Ishikawa (cell line): Measurements from ENCODE around the gene ZNF185.

Source experiments
- CEBPB ChIP-seq: IDR thresholded peaks from 2 replicates; pipeline ENCODE4 v1.6.1; 2012
- RAD21 ChIP-seq: IDR thresholded peaks from 2 replicates; pipeline ENCODE4 v1.6.1; 2012; ENCODE audit warnings: low read depth
- TAF1 ChIP-seq: IDR thresholded peaks from 2 replicates; pipeline ENCODE4 v1.6.1; 2012; ENCODE audit warnings: low read depth, mild to moderate bottlenecking
- TCF12 ChIP-seq: IDR thresholded peaks from 2 replicates; pipeline ENCODE4 v1.6.1; 2012; ENCODE audit warnings: low read depth

DNA sequence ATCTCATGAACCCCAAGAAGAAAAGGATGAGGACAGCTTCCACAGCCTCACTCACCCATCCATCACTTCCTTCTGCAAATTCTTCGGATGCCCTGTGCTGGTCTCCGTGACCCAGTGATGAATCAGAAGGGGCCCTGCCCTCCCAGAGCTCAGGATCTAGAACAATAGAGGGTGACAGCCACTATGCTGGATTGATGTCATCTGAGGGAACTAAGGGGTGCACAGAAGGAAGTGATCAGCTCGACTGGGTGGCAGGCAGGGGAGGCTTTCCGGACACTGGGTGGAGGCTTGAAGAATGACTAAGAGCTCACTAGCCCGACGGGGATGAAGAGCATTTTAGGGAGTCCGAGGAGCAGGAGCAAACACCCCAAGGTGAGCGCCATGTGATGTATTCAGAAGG is 1.4 kb upstream of the ZNF185 start:
- TF ChIP-seq RAD21 = no peak
- no peak for TF ChIP-seq TCF12
- TF ChIP-seq TAF1 = no peak
- no peak for TF ChIP-seq CEBPB
